Measurements from ENCODE around the gene AGAP2. TPM values are rescaled to one million over a fixed set of nuclear protein-coding genes. Genes with fewer than 3 reads are reported as not detected.

AGAP2 gene
- total RNA-seq, 1 experiment from 2014 or later: 1.9 TPM

DNA sequence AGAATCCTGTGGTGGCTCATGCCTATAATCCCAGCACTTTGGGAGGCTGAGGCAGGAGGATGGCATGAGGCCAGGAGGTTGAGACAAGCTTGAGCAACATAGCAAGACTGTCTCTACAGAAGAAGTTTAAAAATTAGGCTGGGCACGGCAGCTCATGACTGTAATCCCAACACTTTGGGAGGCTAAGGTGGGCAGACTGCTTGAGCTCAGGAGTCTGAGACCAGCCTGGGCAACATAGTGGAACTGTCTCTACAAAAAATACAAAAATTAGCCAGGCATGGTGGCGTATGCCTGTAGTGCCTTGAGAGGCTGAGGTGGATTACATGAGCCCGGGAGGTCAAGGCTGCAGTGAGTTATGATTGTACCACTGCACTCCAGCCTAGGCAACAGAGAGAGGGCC, 29.3 kb upstream of the AGAP2 start:
- no peak for DNase-seq (ENCODE audit: low spot score)

DNA sequence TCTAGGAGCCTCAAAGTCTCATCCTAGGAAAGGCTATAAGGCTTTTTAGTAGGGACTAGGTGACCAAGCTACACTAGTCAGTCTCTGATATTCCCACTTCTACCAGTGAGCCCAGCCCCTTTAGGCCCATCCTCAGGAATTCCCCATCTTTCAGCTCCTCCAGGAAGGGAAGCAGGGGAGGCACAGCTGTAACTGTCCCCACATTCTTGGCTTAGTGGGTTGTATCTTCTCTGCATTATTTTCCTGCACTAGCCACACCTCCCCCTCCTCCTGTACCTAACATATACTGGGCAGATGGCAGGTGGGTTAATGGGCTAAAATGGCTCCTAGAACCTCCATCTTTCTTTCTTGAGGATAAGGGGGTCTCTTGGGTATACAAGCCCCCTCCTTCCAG, 28.8 kb upstream of the AGAP2 start:
- DNase-seq (ENCODE audit: low spot score): no peak

DNA sequence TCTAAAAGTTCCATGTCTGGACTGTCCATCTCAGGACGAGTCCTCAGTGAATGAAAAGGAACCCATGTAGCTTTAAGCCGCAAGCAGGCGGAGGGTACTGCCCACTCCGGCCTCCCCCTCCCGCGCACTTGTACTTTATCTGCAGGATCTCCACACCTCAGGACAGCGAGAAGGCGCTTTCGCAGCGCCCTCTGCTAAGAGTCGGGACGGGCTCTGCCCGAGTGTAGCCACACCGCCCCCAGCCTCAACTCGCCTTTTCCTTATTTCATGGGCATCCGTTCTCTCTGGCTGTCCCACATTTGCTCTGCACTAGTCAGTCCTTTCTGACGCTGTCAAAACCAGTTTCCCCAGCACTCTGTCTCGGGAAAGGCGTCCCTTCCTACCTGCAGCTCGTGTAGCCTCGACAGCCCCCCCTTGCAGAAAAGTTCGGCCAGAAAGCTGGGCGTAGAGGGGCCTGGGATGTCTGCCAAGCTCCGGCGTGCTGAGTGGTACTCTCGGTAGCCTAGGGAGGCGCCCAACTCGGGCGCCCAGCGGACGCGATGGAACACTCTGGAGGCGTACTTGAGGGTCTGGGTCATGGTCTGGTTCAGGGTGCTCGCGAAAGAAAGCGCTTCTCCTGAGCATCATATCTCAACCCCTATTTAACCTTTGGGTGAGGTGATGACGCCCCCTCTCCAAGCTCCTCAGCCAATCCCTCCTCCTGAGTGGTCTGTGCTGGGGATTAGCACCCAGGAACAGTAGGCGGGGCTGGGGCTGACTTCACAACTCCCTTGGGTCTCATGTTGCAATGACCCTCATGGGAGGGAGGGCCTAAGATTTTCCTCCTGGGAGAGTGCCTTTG, 28.1 kb upstream of the AGAP2 start, which contains the start of gene CYP27B1:
TSS of gene CYP27B1 (minus strand) at position 615 of the 841 bp plus-strand sequence. CDS start at position 578, 37 bp downstream.
- DNase-seq (ENCODE audit: low spot score): peak; percentile 43

DNA sequence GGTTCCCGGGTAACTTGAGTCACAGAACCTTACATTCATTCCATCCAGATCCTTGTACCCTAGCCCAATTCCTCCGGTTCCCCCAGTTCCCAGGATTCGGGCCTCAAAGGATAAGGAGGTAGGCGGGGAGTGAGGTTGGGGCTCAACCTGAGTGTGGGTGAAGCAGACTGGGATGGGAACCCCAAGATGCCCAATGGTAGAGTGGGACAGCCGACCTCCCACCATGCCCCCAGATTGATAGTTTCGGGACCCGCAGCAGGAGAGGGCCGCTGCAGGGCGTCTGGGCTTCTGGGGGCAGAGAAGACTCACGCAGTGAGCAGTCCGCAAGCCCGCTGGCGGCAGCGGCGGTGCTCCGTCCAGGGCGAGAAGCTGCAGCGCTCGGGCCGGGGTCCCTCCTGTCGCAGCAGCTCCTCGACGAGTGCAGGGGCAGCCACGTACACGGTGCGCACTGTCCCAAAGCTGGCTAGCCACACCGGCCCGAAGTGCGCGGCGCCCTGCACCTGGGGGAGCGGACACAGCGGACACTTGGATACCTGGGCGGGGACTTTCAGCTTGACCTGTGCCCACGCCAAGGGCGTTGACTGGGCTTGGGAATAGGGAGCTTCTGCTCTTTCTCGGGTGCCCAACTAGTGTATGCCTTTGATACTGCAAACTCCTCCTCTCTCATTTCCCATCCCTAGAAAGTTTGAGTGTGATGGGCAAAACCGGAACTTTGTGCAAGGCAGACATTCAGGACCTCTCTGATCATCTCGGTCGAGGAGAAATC, 27.3 kb upstream of the AGAP2 start:
- no peak for DNase-seq (ENCODE audit: low spot score)

DNA sequence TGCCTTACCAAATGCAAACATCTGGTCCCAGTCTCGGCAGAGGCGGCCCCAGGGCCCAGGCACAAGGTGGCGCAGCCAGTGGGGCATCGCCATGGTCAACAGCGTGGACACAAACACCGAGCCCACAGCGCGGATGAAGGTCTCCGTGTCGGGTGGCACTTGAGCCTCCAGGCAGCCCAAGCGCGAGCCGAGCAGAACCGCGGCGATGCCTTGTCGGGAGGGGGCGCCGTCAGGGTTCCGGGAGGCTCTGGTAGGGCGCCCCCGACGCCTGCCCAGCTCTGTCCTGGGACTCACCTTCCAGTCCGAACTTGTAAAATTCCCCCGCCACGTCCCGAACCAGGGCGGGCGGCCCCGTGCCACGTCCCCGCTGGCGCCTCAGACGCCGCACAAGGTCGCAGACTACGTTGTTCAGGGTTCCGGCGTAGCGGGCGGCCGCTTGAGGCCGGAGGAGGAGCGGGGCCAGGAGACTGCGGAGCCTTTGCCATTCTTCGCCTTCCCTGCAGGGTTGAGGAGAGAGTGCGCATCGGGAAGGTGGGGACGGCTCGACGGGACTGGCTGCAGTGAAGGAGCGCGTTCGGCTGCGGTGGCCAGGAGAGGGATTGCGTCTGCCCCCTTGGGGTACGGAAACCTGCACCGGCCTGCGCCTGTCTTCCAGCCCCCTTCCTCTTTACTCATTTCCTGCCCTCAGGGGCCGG, 26.6 kb upstream of the AGAP2 start:
- peak; percentile 56 for DNase-seq (ENCODE audit: low spot score)

DNA sequence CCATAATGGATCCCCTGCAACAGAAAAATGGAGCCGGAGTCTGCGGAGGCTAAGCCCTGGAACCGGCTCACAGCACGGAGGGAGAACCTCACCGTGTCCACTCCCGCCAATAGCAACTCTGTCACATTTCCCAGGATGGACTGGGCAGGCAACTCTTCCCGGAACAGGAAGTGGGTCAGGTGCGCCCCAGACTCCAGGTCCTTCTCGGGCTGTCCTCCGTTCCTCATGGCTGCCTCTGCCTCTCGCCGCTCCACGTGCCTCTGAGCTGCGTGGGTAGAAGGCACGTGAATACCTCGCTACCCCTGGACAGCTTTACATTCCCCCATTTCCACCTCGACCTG, 26.1 kb upstream of the AGAP2 start:
- DNase-seq (ENCODE audit: low spot score): peak; percentile 53

DNA sequence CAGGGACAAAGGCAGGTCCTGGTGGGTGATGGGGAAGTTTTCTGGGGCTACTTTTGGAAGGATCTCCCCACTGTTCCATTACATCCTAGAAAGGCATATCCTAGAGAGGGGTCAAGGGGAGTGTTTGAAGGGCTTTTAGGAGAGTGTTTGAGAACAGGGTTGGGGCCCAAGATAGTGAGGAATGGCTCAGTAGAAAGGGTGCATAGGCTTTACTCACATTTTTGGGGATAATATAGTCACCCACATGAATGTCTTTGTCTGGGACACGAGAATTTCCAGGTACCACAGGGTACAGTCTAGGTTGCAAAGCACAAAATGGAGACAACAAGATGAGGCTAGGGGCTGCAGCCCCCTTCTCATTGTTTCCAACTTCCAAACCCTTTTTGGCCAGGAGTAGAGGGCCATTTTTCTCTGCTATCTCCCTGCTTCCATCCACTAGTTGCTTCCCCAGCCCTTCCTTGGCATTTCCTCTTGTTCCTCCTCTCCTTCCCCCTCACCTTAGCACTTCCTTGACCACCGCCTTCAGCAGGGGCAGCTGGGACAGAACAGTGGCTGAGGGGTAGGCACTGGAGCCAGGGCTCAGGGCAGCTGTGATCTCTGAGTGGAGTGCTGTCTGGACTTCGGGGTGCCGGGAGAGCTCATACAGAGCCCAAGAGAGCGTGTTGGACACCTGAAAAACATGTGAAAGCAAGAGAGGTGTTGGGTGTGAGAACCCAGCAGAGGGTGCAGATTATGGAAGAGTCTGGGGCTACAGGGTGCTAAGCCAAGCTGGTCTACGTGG, 25.5 kb upstream of the AGAP2 start:
- DNase-seq (ENCODE audit: low spot score): no peak

DNA sequence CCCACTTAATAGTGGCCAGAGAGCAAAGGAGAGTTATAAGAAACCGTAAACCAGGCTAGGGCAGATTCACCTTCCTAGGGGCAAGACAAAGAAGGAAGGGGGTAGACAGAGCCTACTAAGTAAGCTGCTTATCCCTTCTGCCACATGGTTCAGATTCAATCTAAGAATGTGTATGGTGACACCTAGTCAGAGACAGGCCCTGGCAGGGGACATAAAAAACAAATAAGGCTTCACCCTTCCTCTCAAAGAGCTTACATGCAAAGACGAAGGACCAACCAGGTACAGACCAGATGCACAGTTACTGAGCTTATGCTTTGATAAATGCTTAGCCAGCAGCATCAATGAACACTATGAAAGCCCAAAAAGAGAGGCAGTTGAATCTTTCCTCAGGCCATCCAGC, 23.9 kb upstream of the AGAP2 start:
- no peak for DNase-seq (ENCODE audit: low spot score)

DNA sequence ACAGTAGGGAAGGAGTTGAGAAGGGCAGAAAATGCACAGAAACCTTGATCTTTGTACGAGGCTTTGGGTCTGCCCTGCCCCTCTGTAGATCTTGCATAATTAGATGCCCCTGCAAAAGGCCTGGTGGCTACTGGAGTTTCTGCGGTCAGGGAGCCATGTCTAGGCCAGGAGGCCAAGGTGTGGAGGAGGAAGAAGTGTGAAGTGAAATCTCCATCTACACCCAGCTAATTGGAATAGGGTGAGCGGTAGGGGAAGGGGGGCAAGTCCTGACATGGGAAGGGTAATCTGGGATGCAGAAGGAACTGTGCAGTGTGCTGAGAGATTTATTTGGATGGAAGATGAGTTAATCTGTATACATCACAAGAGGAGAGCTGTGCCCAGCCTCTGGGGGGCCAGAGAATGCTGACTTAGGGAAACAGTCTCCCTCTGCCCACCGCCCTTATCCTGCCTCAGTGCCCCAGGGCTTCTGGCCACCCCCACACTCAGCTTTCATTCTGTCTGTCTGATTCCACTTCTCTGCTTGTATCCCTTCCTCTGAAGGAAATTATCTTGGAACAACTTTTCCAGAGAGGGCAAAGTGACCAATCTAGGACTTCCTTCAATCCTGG, 23.0 kb upstream of the AGAP2 start:
- DNase-seq (ENCODE audit: low spot score): no peak

DNA sequence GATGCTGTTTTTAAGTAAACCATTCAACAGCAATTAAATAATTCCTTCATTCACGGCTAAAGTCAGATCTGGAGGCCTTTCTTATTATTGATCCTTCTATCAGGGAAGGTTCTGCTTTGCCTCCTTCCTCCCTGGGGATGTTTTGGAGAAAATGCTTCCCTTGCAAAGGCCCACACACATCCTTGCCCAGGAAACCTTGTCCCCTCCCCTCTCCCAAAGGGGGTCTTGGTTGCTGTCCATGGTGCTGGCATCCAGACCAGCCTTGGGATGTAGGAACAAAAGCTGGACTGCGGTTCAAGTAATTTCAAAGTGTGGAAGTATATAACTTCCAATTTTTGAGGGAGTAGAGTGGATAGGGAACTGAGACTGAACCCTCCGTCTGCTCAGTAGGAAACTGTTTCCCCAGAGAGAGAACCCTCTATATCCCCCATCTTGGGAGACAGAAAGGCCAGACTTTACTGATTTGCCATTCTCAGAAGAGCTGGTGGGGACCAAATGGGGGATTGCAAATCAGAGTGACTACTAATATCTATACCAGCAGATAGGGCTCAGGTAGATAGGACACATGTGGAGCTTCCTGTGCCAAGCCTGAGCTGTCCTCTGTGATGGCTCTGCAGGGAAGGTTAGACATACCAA, 21.9 kb upstream of the AGAP2 start:
- no peak for DNase-seq (ENCODE audit: low spot score)

DNA sequence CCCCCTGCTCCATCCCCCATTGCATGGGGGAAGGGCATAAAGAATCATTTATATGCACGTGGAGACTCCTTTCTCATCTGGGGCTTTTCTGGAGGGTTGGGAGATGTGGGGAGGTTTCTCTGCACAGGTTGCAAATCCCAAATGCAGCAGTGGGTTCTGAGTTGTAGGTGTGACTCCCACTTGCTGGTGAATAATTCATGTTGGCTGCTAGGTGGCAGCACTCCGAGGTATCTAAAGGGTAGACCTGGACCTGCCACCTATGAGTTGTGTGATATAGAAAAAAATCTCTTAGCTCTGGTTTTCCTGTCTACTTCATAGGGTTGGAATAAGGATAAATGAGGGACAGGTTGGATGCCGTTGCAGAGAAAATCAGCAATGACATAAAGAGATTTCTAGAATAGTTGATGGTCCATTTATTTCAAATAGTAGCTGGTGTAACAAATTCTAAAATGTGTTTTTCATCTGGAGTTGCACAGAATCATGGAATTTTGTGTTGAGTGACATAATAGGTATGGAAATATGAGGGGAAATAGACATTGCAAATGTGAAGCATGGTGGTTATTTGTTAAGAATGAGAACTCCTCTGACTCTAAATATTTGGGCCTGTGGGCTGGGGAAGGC, 20.9 kb upstream of the AGAP2 start:
- peak; percentile 56 for DNase-seq (ENCODE audit: low spot score)

DNA sequence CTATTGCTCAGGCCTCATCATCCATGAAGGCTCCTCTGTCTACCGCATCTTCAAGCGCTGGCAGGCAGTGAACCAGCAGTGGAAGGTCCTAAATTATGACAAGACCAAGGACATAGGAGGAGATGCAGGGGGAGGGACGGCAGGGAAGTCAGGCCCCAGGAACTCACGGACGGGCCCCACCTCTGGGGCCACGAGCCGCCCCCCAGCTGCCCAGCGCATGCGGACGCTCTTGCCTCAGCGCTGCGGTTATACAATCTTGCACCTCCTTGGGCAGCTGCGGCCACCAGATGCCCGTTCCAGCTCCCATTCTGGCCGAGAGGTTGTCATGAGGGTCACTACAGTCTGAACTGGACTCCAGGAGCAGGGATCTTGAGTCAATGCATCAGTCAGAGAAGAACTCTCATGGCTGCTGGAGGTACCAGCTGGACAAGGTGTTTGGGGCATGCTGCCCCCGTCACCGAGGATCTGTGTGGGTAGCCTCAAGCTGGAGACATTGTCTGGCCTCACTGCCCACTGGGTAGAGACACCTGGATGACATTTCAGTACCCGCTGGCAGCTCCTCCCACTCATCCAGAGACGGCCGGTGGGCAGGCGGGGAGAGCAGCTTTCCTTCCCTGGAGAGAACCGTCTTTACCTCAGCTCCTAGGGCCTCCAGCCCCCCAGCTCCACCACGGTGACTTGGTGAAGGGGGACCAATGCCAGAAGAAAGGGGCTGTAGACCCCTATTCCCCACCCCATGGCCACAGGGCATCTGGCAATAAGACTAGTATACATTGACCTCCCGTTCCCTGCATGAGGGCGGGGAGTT, 20.2 kb upstream of the AGAP2 start:
- DNase-seq (ENCODE audit: low spot score): no peak

DNA sequence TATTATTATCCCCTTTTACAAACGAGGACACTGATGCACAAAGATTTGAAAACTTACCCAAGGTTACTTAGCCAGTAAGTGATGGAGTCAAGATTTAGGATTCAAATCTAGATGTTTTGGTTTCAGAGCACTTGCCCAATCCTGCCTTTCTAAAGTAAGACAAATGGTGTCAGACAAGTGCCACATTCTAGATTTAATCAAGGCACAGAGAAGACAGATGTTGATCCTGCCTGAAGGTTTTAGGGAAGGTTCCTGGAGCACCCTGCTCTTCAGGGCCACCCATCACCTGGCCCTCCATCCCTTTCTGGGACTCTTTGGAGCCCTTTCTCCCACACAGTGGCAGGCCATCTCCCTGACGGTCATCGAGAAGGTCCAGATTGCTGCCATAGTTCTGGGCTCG, 19.2 kb upstream of the AGAP2 start:
- DNase-seq (ENCODE audit: low spot score): no peak

DNA sequence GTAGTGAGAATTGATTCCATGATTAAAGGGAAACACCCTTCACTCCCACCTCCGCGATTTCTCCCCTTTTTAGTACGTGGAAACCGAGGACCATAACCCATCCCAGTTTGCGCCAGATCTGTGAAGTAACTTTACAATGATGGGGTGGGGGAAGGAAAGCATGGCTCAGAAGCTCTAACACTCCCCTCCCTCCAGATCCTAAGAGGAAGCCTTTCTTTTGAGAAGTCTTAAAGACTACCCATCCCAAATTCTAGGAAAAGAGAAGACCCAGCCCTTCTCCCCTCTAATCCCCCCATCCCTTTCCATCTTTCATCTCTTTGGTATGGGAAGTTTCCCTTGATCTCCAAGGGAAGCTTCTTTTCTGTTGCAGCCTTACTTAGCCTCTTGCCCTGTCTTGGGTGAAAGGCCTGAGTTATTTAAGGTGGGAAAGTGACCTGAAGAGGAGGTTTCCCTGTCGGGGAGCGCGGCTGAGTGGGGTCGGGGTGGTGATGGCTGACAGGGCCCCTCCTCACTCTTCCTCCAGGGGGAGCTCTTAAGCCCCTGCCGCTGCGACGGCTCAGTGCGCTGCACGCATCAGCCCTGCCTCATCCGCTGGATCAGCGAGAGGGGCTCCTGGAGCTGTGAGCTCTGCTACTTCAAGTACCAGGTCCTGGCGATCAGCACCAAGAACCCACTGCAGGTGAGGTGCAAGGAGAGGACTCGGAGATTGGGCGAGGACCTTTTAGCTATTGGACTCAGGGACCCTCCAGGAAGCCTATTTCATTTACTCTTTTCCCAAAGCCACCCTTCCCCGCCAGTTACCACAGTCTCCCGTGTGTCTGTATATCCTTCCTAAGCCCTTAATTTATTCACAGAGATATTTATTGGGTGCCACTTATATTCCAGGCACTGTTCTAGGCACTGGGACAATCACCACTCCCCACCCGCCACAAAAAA, 18.1 kb upstream of the AGAP2 start:
- peak; percentile 59 for DNase-seq (ENCODE audit: low spot score)

DNA sequence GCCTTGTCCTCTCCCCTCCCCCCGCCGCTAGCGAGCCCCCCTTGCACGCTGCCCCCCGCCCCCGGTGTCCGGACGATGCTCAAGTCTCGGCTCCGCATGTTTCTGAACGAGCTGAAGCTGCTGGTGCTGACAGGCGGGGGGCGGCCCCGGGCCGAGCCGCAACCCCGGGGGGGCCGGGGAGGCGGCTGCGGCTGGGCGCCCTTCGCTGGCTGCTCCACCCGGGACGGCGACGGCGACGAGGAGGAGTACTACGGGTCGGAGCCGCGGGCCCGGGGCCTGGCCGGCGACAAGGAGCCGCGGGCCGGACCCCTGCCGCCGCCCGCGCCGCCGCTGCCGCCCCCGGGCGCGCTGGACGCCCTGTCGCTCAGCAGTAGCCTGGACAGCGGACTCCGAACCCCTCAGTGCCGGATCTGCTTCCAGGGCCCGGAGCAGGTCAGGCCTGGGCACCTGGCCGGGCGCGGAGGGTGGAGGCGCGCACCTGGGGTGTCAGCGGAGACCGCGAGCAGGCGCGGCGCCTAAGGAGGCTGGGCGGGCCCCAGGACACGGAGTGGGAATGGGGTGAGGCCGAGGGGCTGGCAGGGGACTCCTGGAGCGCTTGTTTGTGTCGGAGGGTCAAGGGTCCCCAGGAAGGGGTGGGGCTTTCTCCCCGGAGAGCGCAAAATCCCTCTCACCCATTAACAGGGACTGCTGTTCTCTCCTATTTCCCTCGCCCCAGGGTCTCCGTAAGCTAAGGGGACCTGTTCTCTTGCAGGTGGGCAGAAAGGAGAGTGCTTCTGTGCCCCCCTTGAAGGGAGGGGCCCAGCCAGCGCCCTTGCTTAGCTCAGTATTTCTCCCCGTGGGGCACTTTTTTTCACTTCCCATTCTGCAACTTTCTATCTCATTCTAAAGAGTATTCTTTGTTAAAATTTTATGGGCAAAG, 17.2 kb upstream of the AGAP2 start:
- DNase-seq (ENCODE audit: low spot score): peak; percentile 41

DNA sequence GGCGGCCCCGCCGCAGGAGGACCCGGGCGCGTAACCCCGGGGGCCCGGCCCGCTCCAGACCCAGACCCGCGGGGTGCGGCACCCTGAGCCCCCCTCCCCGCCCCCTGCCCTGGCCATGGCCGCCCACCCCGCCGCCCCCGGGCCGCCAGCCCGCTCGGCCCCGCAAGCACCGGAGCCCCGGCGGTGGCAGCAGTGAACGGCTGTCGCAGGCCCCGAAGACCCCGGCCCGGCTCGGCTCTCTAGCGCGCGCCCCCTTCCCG, 16.6 kb upstream of the AGAP2 start:
- no peak for DNase-seq (ENCODE audit: low spot score)
